Fibroblast of skin of left quadriceps (primary cell): ENCODE data around the gene PRMT2.

ENCODE experiments used
- DNase-seq, 2 experiments: peaks; one replicate each; pipeline ENCODE4 v3.0.0-alpha.2; 2013; ENCODE audit warnings: low read depth in 2 of 2

The PRMT2 gene

GRCh38 chr21:46635324-46636180 lies at the start of gene PRMT2:
Gene PRMT2, plus strand, starts transcription at chr21:46635674. Its CDS starts 1,278 bp downstream, at chr21:46636952.
- DNase-seq = peak; percentile 90 to 94

- no peak for DNase-seq
Observed at GRCh38 chr21:46594276-46594675, 41.2 kb upstream of the PRMT2 start.

- no peak for DNase-seq
Observed at GRCh38 chr21:46596201-46596600, 39.3 kb upstream of the PRMT2 start.

- no peak for DNase-seq
Observed at GRCh38 chr21:46597031-46597430, 38.4 kb upstream of the PRMT2 start.

GRCh38 chr21:46597896-46598343 lies 37.6 kb upstream of the PRMT2 start:
- no peak for DNase-seq

GRCh38 chr21:46598581-46599572 lies 36.6 kb upstream of the PRMT2 start:
- peak; percentile 55 to 60 for DNase-seq

GRCh38 chr21:46600305-46600704 lies 35.2 kb upstream of the PRMT2 start:
- no peak for DNase-seq

GRCh38 chr21:46600978-46601377 lies 34.5 kb upstream of the PRMT2 start:
- no peak for DNase-seq

- no peak for DNase-seq
Observed at GRCh38 chr21:46603228-46603627, 32.2 kb upstream of the PRMT2 start.

- DNase-seq = no peak
Observed at GRCh38 chr21:46604329-46604974, 31.0 kb upstream of the PRMT2 start.

- DNase-seq = no peak
Observed at GRCh38 chr21:46604975-46605766, 30.3 kb upstream of the PRMT2 start, which contains the start of gene S100B. Gene S100B, minus strand, starts transcription at chr21:46605082. Its CDS starts 2,667 bp downstream, at chr21:46602415.

- no peak for DNase-seq
Observed at GRCh38 chr21:46605767-46606426, 29.6 kb upstream of the PRMT2 start.

- DNase-seq = no peak
Observed at GRCh38 chr21:46606427-46606813, 29.1 kb upstream of the PRMT2 start.

- DNase-seq = no peak
Observed at GRCh38 chr21:46607636-46608035, 27.8 kb upstream of the PRMT2 start.

- DNase-seq = no peak
Observed at GRCh38 chr21:46608672-46609111, 26.8 kb upstream of the PRMT2 start.

GRCh38 chr21:46610018-46610701 lies 25.3 kb upstream of the PRMT2 start:
- DNase-seq = no peak

GRCh38 chr21:46613391-46613790 lies 22.1 kb upstream of the PRMT2 start:
- DNase-seq = no peak

GRCh38 chr21:46616050-46616449 lies 19.4 kb upstream of the PRMT2 start:
- DNase-seq = no peak

- no peak for DNase-seq
Observed at GRCh38 chr21:46616656-46617055, 18.8 kb upstream of the PRMT2 start.
